Endothelial cell of hepatic sinusoid (primary cell): ENCODE results near the gene CD209.

Source experiments
- in situ Hi-C: cut with HindIII; loops from 2 replicates; pipeline ENCODE4 v1.10.0; 2017; ENCODE audit warnings: low sequenced_read_pairs

CD209 gene

DNA sequence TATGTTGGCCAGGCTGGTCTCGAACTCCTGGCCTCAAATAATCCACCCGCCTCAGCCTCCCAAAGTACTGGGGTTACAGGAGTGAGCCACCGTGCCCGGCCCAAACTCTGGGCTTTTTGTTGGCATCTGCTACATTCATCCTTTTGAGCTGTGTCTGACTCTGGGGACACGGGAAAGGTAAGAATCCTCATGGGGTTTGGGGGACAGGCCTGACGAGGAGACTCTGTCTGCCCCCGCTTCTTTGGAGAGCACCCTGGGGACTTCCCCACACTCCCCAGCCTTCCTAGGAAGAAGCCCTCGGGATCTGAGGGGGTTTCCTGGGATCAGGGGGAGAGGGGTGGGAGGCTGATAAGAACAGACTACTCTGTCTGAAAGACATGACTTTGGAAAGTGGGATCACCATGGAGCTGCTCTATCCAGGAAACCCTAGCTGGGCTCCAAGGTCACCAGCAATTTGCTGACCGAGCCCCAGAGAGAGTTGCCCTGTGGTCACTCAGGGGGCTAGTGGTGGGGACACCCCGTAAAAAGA lies 37.3 kb downstream of the CD209 start:
- in situ Hi-C loops = no loop called here

DNA sequence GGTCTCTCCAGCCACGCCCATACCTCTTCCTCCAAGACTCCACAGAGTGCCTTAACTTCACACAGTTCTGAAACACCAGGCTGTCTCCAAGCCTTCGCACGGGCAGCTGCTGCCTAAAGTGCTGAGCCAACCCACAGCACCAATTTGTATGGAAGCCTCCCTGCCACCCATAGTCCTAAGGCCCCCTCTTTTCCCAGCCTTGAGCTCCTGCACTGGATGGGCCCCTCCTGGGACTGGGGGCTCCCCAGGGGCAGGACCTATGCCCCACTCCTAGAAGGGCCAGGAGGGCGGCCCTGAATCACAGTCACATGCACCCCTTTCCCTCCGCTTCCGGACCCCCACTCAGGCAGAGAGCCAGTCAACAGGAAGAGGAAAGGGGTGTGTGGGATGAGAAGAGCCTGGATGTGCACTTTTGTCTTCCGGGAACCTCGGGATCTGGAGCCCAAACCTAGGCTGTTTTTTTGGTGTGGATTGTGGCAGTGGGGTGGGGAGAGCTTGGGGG lies 40.3 kb downstream of the CD209 start:
- in situ Hi-C loops = no loop called here

DNA sequence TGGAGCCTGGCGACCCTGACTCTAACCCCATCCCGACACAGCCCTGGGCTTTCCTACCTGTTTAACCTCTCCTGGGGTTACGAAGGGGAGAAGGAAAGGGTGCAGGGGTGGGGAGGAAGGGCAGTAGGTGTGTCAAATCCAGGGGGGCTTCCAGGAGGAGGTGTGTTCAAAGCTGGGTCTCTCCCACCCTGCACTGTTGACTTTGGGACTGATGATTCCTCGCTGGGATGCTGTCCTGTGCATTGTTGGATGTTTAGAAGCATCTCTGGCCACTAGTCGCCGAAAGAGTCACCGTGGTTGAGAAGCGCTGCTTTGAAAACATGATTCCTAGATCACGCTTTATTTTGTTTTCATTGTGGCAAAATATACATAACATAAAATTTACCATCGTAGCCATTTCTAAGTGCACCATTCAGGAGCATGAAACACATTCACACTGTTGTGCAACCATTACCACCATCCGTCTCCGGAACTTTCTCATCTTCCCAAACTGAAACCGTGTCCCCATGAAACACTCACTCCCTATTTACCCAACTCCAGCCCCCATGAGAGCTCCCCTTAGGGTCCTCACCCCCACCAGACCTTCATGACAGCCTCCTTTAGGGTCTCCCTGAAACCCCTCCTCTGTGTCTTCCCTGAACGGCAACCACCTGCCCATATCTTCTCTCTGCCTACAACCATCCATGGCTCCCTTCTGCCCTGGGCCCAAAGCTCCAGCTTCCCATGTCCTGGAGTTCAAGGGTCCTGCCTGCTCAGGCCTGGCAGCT lies 41.0 kb downstream of the CD209 start:
- in situ Hi-C loops = no loop called here

DNA sequence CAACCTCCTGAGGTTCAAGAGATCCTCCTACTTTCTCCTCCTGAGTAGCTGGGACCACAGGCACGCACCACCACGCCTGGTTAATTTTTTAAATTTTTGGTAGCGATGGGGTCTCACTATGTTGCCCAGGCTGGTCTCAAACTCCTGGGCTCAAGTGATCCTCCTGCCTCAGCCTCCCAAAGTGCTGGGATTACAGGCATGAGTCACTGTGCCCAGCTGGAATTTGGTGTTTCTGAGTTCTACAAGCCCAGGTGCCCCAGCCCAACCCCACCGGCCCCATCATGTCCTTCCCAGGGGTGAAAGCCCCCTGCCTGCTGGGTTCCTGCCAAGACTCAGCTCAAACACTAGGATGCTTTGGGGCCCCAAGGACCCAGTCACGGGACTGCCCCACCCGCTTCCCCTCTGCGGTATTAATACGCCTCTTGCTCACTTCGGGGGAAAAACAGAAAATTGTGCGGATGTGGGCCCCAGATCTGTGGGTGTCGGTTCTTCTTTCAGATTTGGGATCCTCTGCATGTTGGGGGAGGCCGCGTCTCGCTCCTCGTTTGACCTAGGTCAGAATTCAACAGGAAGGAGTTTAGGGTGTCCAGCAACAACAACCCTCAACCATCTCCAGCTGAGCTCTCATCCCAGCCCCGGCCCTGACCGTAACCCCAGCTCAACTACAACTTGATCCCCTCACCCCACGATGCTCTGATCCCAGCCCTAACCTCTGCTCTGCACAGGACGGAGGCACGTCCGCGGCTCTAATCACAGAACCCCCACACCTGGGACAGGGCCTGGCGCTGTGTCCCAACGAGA lies 41.7 kb downstream of the CD209 start:
- in situ Hi-C loops = no loop called here

DNA sequence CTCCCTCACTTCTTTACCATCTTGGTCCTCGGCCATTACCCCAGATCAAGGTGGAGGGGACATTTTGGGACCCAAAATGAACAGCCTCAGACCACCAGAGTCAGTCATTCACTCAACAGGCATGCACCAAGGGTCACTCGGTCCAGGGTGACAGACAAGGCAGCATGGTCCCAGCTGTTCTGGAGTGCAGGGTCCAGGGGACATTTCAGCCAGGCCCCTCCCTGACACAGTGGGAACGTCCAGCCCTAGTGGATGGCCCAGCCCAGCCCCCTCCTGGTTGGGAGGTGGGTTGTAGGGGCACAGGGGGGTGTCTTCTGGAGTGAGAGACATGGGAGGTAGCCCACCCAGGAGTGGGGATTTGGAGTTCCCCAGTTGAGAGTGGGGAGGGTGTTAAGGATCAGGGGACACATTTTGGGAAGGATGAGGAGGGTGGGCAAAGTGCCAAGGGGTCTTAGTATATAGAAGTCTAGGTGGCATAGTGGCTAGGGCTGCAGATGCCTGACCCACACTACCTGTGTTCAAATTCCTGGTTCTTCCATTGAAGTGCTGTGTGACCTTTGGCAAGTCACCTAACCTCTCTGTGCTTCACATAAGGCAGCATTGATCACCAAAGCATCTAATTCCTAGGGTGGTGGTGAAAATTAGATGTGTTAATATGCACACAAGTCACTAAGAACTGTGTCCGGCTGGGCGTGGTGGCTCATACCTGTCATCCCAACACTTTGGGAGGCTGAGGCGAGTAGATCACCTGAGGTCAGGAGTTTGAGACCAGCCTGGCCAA lies 42.9 kb downstream of the CD209 start:
- in situ Hi-C loops = no loop called here

DNA sequence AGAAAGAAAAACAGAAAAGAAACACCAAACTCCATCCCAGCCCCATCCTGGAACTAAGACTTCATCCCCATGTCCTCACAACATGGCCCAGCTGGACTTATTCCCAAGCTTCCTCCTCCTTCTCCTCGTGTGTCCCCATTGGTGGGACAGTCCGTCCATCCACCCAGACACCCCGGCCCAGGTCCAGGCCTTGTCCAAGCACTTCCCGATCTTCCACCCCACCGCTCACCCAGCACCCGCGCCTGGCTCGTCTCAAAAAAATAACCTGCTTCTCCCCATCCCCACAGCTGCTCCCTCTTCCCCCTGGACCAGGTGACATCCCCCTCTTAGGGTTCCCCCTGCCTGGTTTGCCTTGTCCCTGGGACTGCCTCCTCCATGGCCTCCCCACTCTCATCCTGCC lies 44.0 kb downstream of the CD209 start:
- in situ Hi-C loops = no loop called here

DNA sequence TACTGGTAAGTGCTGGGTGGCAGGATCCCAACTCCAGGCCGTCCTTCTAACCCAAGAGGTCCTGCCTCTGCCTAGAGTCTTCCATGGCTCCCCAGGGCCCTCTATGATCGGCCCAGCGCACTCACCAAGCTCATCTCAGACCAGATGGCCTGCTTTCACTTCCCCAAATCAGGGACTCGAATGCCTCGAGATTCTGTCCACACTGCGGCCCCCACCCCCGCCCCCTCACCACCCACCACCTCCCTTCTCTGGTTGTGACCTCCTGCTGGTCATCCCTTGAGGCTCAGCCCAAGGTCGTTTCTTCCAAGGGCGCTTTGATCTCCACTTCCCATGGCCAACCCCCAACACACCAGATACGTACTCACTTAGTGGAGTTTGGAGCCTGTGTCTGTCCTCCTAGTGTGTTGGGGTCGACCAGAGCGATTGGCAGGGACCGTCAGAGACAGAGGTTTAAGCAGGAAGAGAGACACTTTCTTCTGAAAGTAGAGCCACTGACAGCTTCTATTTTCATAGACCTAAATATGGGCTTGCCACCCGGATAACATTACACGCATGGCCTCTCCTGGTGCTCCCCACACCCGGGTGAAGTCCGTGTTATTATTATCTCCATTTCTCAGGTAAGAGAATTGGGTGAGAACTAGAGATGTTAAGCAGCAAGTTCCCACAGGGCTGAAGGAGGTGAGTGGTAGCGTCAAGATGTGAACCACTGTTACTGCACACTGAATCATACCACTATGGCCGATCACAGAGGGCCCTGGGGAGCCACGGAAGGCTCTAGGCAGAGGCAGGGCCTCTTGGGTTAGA lies 45.5 kb downstream of the CD209 start, which contains the start of gene FCER2:
TSS of gene FCER2 (minus strand) at position 478 of the 804 bp plus-strand sequence. CDS start 2,371 bp downstream, outside the sequence.
- in situ Hi-C loops = no loop called here

DNA sequence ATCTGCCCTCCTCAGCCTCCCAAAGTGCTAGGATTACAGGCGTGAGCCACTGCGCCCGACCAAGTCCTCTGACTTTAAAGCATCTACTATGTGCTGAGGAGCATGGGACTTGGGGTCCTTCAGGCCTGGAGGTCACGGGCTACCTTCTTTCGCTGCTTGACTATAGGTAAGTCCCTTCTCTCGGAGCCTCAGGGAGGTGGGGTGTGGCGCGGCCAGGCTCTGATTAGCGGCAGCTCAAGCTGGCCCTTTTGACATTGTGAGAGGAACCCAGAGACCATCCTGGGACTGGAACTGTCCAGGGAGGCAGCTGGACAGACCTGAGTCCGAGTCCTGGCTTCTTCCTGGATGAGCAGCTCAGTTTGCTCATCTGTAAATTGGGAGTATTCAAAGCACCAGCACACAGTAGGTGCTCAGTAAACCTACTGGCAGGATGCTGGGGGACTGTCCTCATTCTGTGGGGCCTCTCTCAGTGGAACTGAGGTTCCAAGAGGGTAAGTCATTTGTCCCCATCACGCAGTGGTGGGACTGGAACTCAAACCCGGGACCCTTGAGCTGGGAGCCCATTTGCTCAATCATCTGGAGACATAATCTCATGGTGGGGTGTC lies 46.2 kb downstream of the CD209 start:
- in situ Hi-C loops = no loop called here

DNA sequence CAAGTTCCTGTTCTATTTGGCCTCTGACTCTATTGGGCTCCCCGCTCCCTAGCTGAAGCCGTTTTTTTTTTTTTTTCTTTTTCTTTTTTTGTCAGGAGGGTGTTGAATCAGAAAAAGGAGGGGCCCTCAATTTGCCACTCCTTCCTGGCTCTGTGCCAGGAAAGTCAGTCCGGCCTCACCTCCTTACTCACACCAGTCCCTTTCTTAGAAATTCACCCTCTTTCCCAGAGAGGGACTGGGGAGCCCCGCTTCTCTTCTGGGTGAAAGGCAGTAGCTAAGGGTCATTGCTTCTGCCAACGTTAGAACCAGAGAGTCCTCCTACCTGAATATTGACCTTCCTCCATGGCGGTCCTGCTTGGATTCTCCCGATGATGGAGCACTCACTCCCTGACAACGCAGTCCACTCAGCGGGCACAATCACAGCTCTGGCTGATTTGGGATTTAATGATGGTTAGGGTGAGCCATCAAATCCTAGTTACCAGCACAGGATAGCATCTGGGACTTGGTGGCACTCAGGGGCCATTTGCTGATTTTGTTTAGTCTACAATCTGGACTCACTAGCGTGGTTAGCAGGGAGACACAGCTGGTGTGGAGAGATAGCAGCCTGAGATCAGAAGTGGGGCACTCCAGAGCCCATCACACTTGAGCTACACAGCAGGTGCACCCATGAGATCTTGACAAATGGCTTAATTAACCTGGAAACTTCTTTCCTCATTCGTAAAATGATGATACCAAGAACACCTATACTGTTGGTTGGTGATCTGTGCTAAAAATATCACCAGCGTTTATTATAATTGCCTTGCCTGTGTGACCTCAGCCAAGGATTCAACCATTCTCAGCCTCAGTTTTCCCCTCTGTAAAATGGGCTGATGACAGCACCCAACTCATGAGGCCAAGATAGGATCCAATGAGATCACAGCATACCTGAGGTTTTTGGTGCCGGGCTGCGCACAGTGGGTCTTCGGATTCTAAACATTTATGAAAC lies 47.6 kb downstream of the CD209 start:
- in situ Hi-C loops = loop anchor here (5.0 to 10.0 kb wide), 3 partner anchors 92 to 435 kb away; no protein-coding TSS in a partner anchor

DNA sequence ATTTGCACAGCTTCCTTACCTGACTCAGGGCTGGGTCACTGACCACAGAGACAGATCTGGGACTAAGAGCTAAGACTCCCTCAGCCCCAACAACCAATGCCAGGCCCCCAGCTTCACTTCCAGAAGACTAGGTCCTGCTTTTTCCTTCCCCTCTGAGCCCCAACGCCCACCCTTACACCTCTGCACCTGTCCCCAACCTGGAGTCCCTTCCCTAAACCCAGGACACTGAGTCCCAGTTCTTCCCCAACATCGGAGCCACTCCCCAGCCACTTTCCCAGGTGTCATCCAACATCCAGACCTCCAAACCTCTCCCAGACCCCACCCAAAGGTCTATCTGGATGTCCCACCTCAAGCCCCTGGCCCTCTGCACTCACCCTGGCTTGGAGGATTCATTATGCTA lies 48.3 kb downstream of the CD209 start:
- in situ Hi-C loops = loop anchor here (5.0 to 10.0 kb wide), 3 partner anchors 92 to 434 kb away; no protein-coding TSS in a partner anchor

DNA sequence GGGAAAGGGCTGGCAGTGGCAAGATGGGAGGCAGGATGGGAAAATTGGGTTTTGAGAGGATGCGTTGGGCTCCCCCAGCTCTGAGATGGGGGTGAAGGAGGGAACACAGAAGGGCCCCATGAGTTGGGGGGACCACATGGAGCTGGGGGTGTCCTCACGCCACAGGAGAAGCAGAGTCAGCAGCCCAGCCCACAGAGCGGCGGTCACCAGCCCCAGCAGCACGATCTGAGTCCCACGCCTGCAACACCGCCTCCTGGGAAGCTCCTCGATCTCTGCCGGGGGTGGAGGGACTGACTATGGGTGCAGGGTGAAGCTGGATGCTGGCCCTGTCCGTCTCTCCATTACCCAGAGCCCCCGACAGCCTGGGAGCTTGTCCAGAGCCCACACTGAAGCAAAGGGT lies 48.8 kb downstream of the CD209 start:
- in situ Hi-C loops = loop anchor here (5.0 to 10.0 kb wide), 3 partner anchors 91 to 434 kb away; no protein-coding TSS in a partner anchor

DNA sequence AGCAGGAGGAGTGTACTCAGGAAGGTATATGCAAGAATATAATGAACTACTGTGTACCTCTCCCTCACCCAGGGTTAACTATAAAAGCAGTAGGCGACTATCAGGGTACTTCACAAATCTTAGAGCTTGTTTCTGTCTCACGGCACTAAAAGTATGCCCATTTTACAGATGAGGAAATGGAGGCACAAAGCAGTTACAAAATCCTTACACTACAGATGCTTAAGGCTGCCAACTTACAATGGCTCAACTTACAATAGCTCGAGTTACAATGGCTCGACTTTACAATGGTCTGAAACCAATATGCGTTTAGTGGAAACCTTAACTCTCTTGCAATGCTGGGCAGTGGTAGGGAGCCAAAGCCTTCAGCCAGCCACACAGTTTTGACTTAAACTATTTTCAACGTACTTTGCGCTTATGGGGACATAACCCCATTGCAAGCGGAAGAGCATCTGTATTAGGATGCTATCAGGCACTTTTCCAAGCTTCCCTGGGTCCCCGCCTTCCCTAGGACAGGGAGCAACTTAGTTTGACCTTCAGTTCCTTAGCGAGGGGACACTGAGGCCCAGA lies 49.5 kb downstream of the CD209 start:
- in situ Hi-C loops = loop anchor here (5.0 to 10.0 kb wide), 3 partner anchors 91 to 433 kb away; no protein-coding TSS in a partner anchor

DNA sequence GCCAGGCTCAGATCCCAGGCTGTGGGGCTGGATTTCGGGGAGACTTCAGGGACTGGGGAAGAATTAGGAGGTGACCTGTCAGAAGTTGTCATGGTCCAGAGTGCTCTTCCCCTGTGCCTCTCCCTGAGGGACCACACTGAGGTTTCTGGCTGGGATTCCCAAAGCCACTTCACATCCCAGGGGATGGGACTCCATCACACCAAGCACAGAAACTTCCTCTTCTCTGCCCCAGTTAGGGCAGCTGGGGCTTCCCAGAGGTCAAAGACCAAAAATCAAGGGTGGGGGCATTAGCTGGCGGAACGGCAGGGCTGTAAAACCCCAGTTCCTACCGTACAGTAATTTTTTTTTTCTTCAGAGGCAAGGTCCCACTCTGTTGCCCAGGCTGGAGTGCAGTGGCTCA lies 52.8 kb downstream of the CD209 start:
- in situ Hi-C loops = loop anchor here (10.0 kb wide), 1 partner anchor 430 kb away; no protein-coding TSS in a partner anchor

DNA sequence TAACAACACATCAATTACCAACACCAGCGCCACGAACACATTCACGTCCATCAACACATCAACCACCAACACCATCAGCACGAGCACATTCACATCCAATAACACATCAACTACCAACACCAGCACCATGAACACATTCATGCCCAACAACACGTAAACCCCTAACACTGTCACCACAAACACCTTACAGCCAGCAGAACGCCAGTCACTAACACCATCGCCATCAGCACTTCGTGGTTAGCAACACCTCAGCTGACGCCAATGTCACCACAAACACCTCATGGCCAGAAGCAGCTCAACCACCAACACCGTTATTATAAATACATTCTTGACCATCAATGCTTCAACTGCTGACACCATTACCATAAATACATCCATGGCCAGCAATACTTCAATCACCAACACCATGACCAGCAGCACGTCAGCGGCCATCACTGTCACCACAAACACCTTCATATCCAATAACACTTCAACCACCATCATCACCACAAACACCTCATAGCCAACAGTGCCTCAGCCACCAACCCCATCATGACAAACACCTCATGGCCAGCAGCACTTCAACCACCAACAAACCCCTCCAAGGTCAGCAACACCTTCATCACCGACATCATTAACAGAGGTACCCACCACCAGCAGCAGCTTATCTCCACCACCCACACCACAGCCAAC lies 54.8 kb downstream of the CD209 start:
- in situ Hi-C loops = loop anchor here (10.0 kb wide), 1 partner anchor 428 kb away; no protein-coding TSS in a partner anchor

DNA sequence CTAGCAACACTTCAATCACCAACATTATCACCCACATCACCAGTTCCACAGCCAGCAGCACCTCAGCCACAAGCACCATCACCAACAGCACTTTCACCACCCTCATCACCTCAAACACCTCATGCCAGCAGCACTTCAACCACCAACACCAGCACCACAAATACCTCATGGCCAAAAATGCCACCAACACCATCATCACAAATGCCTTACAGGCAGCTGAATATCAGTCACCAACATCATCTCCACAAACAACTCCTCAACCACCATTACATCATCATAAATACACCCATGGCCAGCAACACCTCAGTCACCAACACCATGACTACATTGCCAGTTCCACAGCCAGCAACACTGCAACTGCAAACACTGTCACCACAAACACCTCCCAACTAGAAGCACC lies 55.8 kb downstream of the CD209 start:
- in situ Hi-C loops = loop anchor here (10.0 kb wide), 1 partner anchor 427 kb away; no protein-coding TSS in a partner anchor

DNA sequence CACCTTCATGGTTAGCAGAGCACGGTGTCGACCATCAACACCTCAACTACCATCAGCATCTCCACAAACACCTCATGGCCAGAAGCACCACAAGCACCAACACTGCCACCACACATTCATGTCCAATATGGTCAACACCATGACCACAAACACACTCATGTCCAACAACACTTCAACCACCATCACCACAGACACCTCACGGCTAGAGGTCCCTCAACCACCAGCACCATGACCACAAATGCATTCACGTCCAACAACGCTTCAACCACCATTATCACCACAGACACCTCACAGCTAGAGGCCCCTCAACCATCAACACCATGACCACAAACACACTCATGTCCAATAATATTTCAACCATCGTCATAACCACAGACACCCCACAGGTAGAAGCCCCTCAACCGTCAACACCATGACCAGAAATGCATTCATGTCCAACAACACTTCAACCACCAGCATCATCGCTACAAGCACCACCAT lies 56.5 kb downstream of the CD209 start:
- in situ Hi-C loops = loop anchor here (10.0 kb wide), 1 partner anchor 426 kb away; no protein-coding TSS in a partner anchor
